HepG2 (cell line): Measurements from ENCODE around the gene BCAS3. TPM values are rescaled to one million over a fixed set of nuclear protein-coding genes. Genes with fewer than 3 reads are reported as not detected.

Source experiments
- ARNT2 ChIP-seq: sonication (generic); formaldehyde crosslinking; IDR thresholded peaks from 2 replicates; pipeline ENCODE4 v1.8.0; 2022; ENCODE audit warnings: mild to moderate bottlenecking, low read depth, missing genetic modification reagents, moderate library complexity
- CENPT ChIP-seq: sonication (generic); formaldehyde crosslinking; IDR thresholded peaks from 2 replicates; pipeline ENCODE4 v1.8.0; 2022; ENCODE audit warnings: low read depth, mild to moderate bottlenecking, moderate library complexity, missing genetic modification reagents
- FIP1L1 ChIP-seq: fragments of 200-400 bp; formaldehyde crosslinking; IDR thresholded peaks from 2 replicates; pipeline ENCODE4 v1.6.1; 2018; ENCODE audit warnings: low read depth, mild to moderate bottlenecking, low read length, moderate library complexity, borderline replicate concordance; ENCODE audit not compliant: insufficient read depth
- GLI4 ChIP-seq: sonication (generic); formaldehyde crosslinking; IDR thresholded peaks from 2 replicates; pipeline ENCODE4 v1.5.1; 2020; ENCODE audit warnings: missing genetic modification reagents, mild to moderate bottlenecking, moderate library complexity, borderline replicate concordance
- IKZF4 ChIP-seq: sonication (generic); formaldehyde crosslinking; IDR thresholded peaks from 2 replicates; pipeline ENCODE4 v1.5.1; 2020; ENCODE audit warnings: borderline replicate concordance, mild to moderate bottlenecking, low read depth, missing genetic modification reagents; ENCODE audit errors: not compliant biosample characterization
- NFATC3 ChIP-seq: sonication (generic); formaldehyde crosslinking; IDR thresholded peaks from 2 replicates; pipeline ENCODE4 v1.5.1; 2020; ENCODE audit warnings: mild to moderate bottlenecking, missing genetic modification reagents
- PITX1 ChIP-seq: sonication (generic); formaldehyde crosslinking; IDR thresholded peaks from 2 replicates; pipeline ENCODE4 v1.5.1; 2020; ENCODE audit warnings: mild to moderate bottlenecking, missing genetic modification reagents
- PRDM15 ChIP-seq: sonication (generic); formaldehyde crosslinking; IDR thresholded peaks from 2 replicates; pipeline ENCODE4 v1.4.0; 2020; ENCODE audit warnings: missing genetic modification reagents
- SMAD9 ChIP-seq: sonication (generic); formaldehyde crosslinking; IDR thresholded peaks from 2 replicates; pipeline ENCODE4 v1.5.1; 2020; ENCODE audit warnings: mild to moderate bottlenecking, missing genetic modification reagents
- SRY ChIP-seq: sonication (generic); formaldehyde crosslinking; IDR thresholded peaks from 2 replicates; pipeline ENCODE4 v1.8.0; 2022; ENCODE audit warnings: mild to moderate bottlenecking, missing genetic modification reagents
- ZNF430 ChIP-seq: sonication (generic); formaldehyde crosslinking; IDR thresholded peaks from 2 replicates; pipeline ENCODE4 v1.9.0; 2021; ENCODE audit warnings: mild to moderate bottlenecking, missing genetic modification reagents
- ZNF547 ChIP-seq: sonication (generic); formaldehyde crosslinking; IDR thresholded peaks from 2 replicates; pipeline ENCODE4 v1.5.1; 2020; ENCODE audit warnings: mild to moderate bottlenecking, missing genetic modification reagents
- ZNF639 ChIP-seq: conservative IDR thresholded peaks from 2 replicates; pipeline ENCODE4 v1.6.1; 2018; ENCODE audit warnings: missing genetic modification reagents
- ZNF788 ChIP-seq: sonication (generic); formaldehyde crosslinking; IDR thresholded peaks from 2 replicates; pipeline ENCODE4 v1.5.0; 2020; ENCODE audit warnings: mild to moderate bottlenecking, missing genetic modification reagents, borderline replicate concordance
- ZXDC ChIP-seq: sonication (generic); formaldehyde crosslinking; IDR thresholded peaks from 2 replicates; pipeline ENCODE4 v1.5.0; 2020; ENCODE audit warnings: mild to moderate bottlenecking, missing genetic modification reagents
- polyA plus RNA-seq, 8 experiments: library from polyadenylated mRNA; depleted of rRNA in 3 of 8; stranded (reverse) in 7 of 8; unstranded in 1 of 8; fragments of >200 nt; fragmentation: Illumina TruSeq in 4 of 8; extraction: Trizol in 4 of 8; gene quantifications; 2 replicates each; pipeline versions ENCODE4 v1.2.1 to v1.2.3, GENCODE V29; 2011 to 2016; ENCODE audit warnings: low read depth in 4 of 8, missing spikeins in 1 of 8, mixed read lengths in 1 of 8; ENCODE audit not compliant: insufficient read depth in 1 of 8
- total RNA-seq, 5 experiments: library from RNA; depleted of rRNA; stranded (reverse); fragments of >200 nt; fragmentation: Illumina TruSeq; extraction: Trizol; gene quantifications; 2 replicates each; pipeline ENCODE4 v1.2.3, GENCODE V29; 2016; ENCODE audit warnings: low read depth in 1 of 5
- TF ChIP-seq, protein P1 (sequence below): sonication (generic); formaldehyde crosslinking; conservative IDR thresholded peaks from 2 replicates; pipeline ENCODE4 v1.8.0; 2022; ENCODE audit warnings: missing genetic modification reagents

The BCAS3 gene
- total and polyA plus RNA-seq, 2 of the 13 experiments (the other 11 are each of a cell fraction or from before 2014, with no cell fraction given) = 10.7 to 11.2 TPM

DNA sequence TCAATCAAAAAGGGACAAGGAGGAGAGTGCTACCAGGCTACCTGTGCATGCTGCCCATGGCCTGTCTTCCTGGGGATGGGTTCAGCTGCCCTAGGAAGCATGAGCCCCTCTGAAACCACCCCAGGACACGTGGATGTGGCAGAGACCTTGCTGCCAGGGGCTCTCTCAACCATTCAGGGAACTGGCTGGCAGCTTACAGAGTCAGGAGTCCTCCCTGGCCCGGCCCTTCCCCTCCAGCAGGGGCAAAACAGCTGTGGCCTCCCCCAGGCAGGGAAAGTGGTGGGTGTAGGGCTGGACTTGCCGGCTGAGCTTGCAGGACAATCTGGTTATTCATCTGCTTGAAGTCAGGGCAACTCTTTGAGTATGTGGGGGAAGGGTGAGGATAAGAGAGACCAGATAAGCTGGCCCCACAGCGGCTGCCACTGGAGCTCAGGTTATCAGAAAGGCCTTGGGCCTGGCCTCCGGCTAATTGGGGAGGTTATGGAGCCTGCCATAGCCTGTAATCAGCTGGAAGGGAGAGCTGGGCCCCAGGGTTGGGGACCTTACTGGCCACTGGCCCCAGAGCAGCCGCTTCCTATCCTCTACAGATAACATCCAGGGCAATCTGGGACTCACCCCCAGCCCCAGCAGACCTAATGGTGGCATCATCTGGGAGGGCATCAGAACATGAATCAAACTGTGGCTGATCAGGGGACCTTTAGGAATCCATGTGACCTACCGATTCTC lies 716.4 kb downstream of the BCAS3 start (continued):
- TF ChIP-seq ZXDC (CRISPR knock-in tag) (0 out of 2 replicates have a peak, but pooled peaks have one; percentile 70), PITX1 (peak; percentile 74), NFATC3 (CRISPR knock-in tag) (no peak), ZNF547 (no peak), ZNF788 (CRISPR knock-in tag) (peak; percentile 93), CENPT (CRISPR knock-in tag) (no peak), FIP1L1 (no peak), GLI4 (CRISPR knock-in tag) (no peak), IKZF4 (CRISPR knock-in tag) (no peak), ZNF639 (0 out of 2 replicates have a peak, but pooled peaks have one; percentile 8), ZNF430 (CRISPR knock-in tag) (no peak), PRDM15 (no peak; the same call in 1 of the 2 replicates), SMAD9 (CRISPR knock-in tag) (no peak), SRY (no peak), ARNT2 (no peak; the same call in 1 of the 2 replicates)
- TF ChIP-seq, protein P1, sequence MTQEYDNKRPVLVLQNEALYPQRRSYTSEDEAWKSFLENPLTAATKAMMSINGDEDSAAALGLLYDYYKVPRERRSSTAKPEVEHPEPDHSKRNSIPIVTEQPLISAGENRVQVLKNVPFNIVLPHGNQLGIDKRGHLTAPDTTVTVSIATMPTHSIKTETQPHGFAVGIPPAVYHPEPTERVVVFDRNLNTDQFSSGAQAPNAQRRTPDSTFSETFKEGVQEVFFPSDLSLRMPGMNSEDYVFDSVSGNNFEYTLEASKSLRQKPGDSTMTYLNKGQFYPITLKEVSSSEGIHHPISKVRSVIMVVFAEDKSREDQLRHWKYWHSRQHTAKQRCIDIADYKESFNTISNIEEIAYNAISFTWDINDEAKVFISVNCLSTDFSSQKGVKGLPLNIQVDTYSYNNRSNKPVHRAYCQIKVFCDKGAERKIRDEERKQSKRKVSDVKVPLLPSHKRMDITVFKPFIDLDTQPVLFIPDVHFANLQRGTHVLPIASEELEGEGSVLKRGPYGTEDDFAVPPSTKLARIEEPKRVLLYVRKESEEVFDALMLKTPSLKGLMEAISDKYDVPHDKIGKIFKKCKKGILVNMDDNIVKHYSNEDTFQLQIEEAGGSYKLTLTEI (CRISPR knock-in tag) = no peak
